Testis (tissue), 2 donors: ENCODE measurements around the gene SLC4A8.

Source experiments
- CTCF ChIP-seq, 3 experiments: fragments of 450-650 bp in 2 of 3; fragments of 200-600 bp in 1 of 3; sonication (generic) in 1 of 3; IDR thresholded peaks; one replicate each; pipeline ENCODE4 v1.5.1; 2016 to 2019; ENCODE audit warnings: antibody characterized with exemption in 3 of 3, mild to moderate bottlenecking in 2 of 3, moderate library complexity in 1 of 3
- POLR2A ChIP-seq: fragments of 450-650 bp; IDR thresholded peaks from one replicate; pipeline ENCODE4 v1.6.1; 2017; ENCODE audit warnings: antibody characterized with exemption, mild to moderate bottlenecking, moderate library complexity

- TF ChIP-seq CTCF (IDR thresholded peaks at IDR 0.05): no peak
- no peak for TF ChIP-seq POLR2A
Observed at GRCh38 chr12:51527966-51528365, 103.3 kb downstream of the SLC4A8 start.
